ENCODE measurements around the gene ZNF215. TPM values are rescaled to one million over a fixed set of nuclear protein-coding genes. Genes with fewer than 3 reads are reported as not detected.
A peak's percentile ranks its signal among the peaks of the same experiment; 100 is the strongest.
"Not testable (repeated sequence)": the region's sequence is repeated elsewhere in the genome, so short reads cannot be mapped to it uniquely, and the experiment has no call there.

ZNF215 gene
- 6.5 and 7.1 TPM in 2 replicates for total RNA-seq

DNA sequence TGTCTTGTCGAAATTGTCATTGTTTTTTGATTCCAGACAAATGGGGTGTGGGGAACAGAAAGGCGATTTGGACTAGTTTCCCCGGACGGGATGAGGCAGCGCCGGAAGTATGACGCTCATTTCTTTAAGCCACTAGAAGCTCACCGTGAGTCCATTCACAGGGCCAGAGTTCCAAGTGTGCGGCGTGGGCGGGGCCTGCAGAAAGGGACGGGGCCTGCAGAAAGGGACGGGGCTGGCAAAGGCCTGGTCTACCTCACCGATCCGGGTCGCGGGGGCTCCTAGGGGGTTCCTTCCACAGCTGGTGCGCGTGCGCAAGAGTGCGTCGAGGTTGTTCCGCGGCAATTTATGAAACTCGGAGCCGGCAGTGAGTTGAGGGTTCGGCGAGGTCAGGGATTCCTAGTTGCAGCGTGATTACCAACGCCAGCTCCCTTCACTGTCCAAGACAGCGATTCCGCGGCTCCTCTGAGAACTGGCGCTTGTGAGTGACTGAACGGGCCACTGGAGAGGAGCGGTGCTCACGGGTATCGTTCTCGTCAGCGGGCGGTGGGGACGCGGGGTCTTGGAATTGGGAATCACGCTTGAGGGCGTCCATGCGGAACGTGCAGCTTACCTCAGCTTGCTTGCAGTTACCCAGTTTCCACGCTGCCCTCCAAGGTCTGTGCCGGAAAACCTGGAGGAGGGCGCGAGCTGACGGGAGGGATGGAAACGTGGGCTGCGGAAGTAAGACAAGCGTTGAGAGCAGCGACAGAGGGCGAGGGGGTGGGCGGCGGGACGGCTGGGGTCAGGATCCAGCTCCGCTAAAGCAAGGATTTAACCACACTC, at the start of gene ZNF215:
ZNF215 (plus strand) TSS at position 219 of the 822 bp plus-strand sequence. CDS start 5,847 bp downstream, outside the sequence.
- H3K4me3 ChIP-seq (ENCODE audit: low read depth, low read length): peak within 1 kb of the TSS; percentile 74
- DNase-seq (ENCODE audit: low read depth): peak; percentile 76
- TF ChIP-seq, protein P1, sequence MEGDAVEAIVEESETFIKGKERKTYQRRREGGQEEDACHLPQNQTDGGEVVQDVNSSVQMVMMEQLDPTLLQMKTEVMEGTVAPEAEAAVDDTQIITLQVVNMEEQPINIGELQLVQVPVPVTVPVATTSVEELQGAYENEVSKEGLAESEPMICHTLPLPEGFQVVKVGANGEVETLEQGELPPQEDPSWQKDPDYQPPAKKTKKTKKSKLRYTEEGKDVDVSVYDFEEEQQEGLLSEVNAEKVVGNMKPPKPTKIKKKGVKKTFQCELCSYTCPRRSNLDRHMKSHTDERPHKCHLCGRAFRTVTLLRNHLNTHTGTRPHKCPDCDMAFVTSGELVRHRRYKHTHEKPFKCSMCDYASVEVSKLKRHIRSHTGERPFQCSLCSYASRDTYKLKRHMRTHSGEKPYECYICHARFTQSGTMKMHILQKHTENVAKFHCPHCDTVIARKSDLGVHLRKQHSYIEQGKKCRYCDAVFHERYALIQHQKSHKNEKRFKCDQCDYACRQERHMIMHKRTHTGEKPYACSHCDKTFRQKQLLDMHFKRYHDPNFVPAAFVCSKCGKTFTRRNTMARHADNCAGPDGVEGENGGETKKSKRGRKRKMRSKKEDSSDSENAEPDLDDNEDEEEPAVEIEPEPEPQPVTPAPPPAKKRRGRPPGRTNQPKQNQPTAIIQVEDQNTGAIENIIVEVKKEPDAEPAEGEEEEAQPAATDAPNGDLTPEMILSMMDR (IDR thresholded peaks at IDR 0.05; ENCODE audit: insufficient read depth, low read depth, low read length): no peak

DNA sequence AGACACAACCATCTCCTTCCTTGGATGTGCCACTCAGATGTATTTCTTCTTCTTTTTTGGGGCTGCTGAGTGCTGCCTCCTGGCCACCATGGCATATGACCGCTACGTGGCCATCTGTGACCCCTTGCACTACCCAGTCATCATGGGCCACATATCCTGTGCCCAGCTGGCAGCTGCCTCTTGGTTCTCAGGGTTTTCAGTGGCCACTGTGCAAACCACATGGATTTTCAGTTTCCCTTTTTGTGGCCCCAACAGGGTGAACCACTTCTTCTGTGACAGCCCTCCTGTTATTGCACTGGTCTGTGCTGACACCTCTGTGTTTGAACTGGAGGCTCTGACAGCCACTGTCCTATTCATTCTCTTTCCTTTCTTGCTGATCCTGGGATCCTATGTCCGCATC, 49.3 kb upstream of the ZNF215 start:
- TF ChIP-seq, protein P1 (IDR thresholded peaks at IDR 0.05; ENCODE audit: insufficient read depth, low read depth, low read length): no peak
- no peak overlapping the region for H3K4me3 ChIP-seq (ENCODE audit: low read depth, low read length)
- DNase-seq (ENCODE audit: low read depth): no peak

DNA sequence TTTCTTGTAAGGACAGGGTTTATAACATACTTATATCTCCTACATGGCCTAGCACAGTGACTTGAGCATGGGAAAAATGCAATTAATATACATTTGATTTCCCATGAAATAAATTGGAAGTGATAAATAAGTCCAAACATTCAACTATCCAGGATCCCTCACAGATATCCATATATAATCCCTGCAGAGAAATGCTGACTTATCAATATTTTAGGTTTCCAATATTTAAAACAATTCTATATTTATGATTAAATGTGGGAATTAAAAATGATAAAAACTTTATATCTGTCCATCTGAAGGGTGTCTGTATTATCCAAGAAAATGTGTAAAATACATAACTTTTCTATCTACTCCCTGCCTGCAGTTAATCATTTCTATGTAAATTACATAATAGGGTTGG, 43.5 kb upstream of the ZNF215 start:
- TF ChIP-seq, protein P1 (IDR thresholded peaks at IDR 0.05; ENCODE audit: insufficient read depth, low read depth, low read length): no peak
- H3K4me3 ChIP-seq (ENCODE audit: low read depth, low read length): no peak overlapping the region
- DNase-seq (ENCODE audit: low read depth): no peak

DNA sequence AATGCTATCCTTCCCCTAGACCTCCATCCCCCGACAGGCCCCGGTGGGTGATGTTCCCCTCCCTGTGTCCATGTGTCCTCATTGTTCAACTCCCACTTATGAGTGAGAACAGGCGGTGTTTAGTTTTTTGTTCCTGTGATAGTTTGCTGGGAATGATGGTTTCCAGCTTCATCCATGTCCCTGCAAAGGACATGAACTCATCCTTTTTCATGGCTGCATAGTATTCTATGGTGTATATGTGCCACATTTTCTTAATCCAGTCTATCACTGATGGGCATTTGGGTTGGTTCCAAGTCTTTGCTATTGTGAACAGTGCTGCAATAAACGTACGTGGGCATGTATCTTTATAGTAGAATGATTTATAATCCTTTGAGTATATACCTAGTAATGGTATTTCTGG, 38.5 kb upstream of the ZNF215 start:
- H3K4me3 ChIP-seq (ENCODE audit: low read depth, low read length); DNase-seq (ENCODE audit: low read depth): not testable (repeated sequence)

DNA sequence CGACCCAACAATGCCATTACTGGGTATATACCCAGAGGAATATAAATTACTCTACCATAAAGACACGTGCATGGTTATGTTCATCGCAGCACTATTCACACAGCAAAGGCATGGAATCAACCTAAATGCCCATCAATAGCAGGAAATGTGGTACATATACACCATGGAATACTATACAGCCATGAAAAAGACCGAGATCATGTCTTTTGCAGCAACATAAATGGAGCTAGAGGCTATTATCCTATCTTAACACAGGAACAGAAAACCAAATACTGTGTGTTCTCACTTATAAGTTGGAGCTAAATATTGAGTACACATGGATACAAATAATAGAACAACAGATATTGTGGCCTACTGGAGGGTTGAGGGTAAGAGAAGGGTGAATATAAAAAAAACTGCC, 37.4 kb upstream of the ZNF215 start:
- no peak for DNase-seq (ENCODE audit: low read depth)
- H3K4me3 ChIP-seq (ENCODE audit: low read depth, low read length): no peak overlapping the region

DNA sequence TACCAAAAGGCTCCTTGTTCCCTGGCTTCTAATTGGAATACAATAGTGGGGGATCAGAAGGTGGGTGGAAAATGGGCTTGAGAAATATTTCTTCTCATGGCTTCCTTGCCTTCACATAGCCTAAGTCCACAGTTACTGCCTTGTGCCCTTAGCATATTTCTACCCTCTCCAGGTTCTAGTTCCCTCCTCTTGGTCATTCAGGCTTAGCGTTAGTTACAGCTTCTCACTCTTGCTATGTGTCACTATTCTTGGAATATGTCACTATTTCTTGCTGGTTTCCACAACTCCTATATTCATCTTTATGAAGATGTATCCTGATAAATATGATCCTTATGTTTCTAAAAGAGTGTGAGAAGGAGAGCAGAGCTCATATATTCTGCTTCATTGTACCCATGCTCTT, 36.4 kb upstream of the ZNF215 start:
- DNase-seq (ENCODE audit: low read depth): no peak
- no peak overlapping the region for H3K4me3 ChIP-seq (ENCODE audit: low read depth, low read length)
- TF ChIP-seq, protein P1 (IDR thresholded peaks at IDR 0.05; ENCODE audit: insufficient read depth, low read depth, low read length): no peak

More for the DNA sequence above, 37.4 kb upstream of the ZNF215 start:
- TF ChIP-seq, protein P1 (IDR thresholded peaks at IDR 0.05; ENCODE audit: insufficient read depth, low read depth, low read length): no peak

DNA sequence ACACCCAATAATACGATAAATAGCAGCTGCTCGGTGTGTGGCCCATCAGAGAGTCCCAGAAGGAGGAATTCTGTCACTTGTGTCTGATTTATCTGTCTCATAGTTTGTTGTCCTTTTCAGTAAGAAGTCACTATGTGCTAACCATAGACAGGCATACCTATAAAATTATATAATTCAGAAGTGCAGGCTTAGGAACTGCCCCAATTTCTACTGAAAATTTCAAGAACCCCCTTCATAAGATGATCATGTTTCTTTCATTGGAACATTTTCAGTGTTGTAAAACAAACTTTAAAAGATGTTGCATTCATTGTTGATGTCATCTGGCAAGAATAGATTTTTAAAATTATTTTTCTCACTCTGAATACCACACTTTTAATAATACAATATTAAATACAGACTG, 33.8 kb upstream of the ZNF215 start, which contains the start of gene OR2D2:
OR2D2 (minus strand) TSS at position 101 of the 400 bp plus-strand sequence; CDS start at position 101, 0 bp downstream.
- no peak within 1 kb of the TSS for H3K4me3 ChIP-seq (ENCODE audit: low read depth, low read length)
- TF ChIP-seq, protein P1 (IDR thresholded peaks at IDR 0.05; ENCODE audit: insufficient read depth, low read depth, low read length): no peak
- no peak for DNase-seq (ENCODE audit: low read depth)

Data from fibroblast of villous mesenchyme (primary cell).